Adrenal gland (tissue), 5 donors: ENCODE measurements around the gene EPHA6.

Experiments
- CTCF ChIP-seq, 6 experiments: fragments of 450-650 bp in 4 of 6; fragments of 200-600 bp in 2 of 6; sonication (generic) in 1 of 6; IDR thresholded peaks; 1 replicate in 5 of 6; 2 replicates in 1 of 6; pipeline versions ENCODE4 v1.5.1 to v1.8.0; 2016 to 2021; ENCODE audit warnings: antibody characterized with exemption in 6 of 6, mild to moderate bottlenecking in 2 of 6, moderate library complexity in 1 of 6
- POLR2A ChIP-seq, 2 donors: fragments of 450-650 bp; IDR thresholded peaks; one replicate each; pipeline ENCODE4 v1.6.1; 2017; ENCODE audit warnings: antibody characterized with exemption in 2 of 2, mild to moderate bottlenecking in 2 of 2, moderate library complexity in 1 of 2
- donor health status: DM: no; HTN: no; CAD: no.

DNA sequence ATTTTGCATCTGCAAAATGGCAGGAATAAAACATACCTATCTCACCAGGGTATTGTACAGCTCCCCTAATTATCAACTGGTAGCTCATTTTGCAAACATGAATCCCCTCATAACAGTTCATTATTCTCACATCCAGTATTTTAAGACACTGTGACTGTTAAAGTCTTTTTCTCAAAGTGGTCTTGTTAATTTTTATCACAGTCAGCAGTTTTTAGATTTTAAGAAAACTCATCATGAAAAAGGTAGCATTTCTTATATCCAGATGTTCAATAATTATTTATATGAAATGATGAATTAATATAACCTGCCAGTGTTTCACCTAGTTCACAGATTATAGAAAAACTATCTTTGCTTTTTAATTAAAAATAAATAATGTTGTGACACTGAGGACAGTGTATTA lies 595.2 kb downstream of the EPHA6 start:
- TF ChIP-seq CTCF (IDR thresholded peaks at IDR 0.05): no peak
- TF ChIP-seq POLR2A (IDR thresholded peaks at IDR 0.05): no peak
